Measurements from ENCODE around the gene ECHDC3. TPM values are rescaled to one million over a fixed set of nuclear protein-coding genes. Genes with fewer than 3 reads are reported as not detected.

ECHDC3 gene
- total RNA-seq, 3 donors from 2014 or later: 62.6 to 256 (median 132) TPM

GRCh38 chr10:11743461-11744338 lies 1.5 kb downstream of the ECHDC3 start:
- H3K27ac ChIP-seq: peak overlapping the region; percentile 86 to 88
- H3K36me3 ChIP-seq: no peaks in the 10 kb centered on the region
- DNase-seq (ENCODE audit: low spot score in 2 of 2): no peak
- intact Hi-C loops (cut with DNase I; ENCODE audit: low total_unique reads): no loop called here
- no peaks in the 10 kb centered on the region for H3K27me3 ChIP-seq
- H3K4me1 ChIP-seq: no peaks in the 10 kb centered on the region
- TF ChIP-seq POLR2A (IDR thresholded peaks at IDR 0.05): no peak
- no peak for TF ChIP-seq POLR2AphosphoS5 (IDR thresholded peaks at IDR 0.05)
- no peak for TF ChIP-seq CTCF (IDR thresholded peaks at IDR 0.05)
- H3K9me3 ChIP-seq: no peaks in the 10 kb centered on the region
- H3K4me3 ChIP-seq: peak overlapping the region in 2 of 3 donors; percentile 74 to 86

DNA sequence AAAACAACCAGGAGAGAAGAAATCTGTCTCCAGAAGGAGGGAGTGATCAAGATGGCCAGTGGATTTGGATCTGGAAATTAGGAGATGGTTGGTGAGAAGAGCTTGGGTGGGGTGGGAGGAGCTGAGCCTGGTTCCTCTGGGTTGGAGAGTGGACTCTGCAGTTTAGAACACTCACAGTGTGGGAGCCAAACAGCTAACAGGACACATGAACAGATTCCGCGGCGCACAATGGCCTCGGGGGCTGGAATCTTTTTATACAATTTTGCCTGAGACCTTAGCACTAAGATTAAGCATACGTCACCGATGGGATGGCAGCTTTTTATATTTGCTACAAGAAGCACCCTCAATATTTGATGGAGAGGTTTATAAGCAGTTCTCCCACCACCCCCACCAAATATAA lies 2.9 kb downstream of the ECHDC3 start:
- DNase-seq (ENCODE audit: low spot score in 2 of 2): no peak
- no peaks in the 10 kb centered on the region for H3K27me3 ChIP-seq

DNA sequence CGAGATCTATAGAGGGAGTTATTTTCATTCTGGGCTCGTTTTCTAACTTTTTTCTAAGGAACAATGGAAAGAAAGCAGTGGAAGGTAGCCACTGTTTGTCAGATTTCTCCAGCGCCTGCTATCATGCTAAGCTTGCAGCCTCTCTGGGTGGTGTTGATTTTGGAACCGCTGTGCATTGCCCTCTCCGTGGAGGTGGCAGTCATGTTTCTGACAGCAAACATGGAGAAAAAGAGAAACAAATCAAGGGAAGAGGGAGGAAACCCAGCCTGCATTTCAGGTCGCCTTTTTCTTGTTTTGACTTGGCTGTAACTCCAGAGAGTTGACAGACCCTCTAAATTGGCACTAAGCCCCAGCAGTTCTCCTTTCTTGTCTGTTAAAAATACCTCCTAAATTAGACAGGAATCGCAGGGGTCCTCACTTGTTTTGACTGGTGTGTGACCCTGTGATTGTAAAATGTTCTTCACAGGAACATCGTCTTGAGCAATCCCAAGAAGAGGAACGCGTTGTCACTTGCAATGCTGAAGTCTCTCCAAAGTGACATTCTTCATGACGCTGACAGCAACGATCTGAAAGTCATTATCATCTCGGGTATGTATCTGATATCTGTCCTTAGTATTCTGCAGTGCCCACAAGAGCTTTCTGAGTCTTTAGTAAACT lies 4.8 kb downstream of the ECHDC3 start:
- intact Hi-C loops (cut with DNase I; ENCODE audit: low total_unique reads): no loop called here

More for the DNA sequence above, 2.9 kb downstream of the ECHDC3 start:
- no peak for TF ChIP-seq POLR2AphosphoS5 (IDR thresholded peaks at IDR 0.05)
- no peak for TF ChIP-seq POLR2A (IDR thresholded peaks at IDR 0.05)
- TF ChIP-seq CTCF (IDR thresholded peaks at IDR 0.05): no peak
- Histone ChIP-seq H3K9me3 (no peaks in the 10 kb centered on the region), H3K36me3 (no peaks in the 10 kb centered on the region), H3K27ac (no peak overlapping the region), H3K4me1 (no peaks in the 10 kb centered on the region), H3K4me3 (no peak overlapping the region)
- intact Hi-C loops (cut with DNase I; ENCODE audit: low total_unique reads): no loop called here

GRCh38 chr10:11748866-11749265 lies 6.7 kb downstream of the ECHDC3 start:
- TF ChIP-seq POLR2AphosphoS5 (IDR thresholded peaks at IDR 0.05) (no peak), POLR2A (IDR thresholded peaks at IDR 0.05) (no peak), CTCF (IDR thresholded peaks at IDR 0.05) (no peak)
- H3K36me3 ChIP-seq: no peaks in the 10 kb centered on the region
- DNase-seq (ENCODE audit: low spot score in 2 of 2): no peak

More for the DNA sequence above, 4.8 kb downstream of the ECHDC3 start:
- Histone ChIP-seq H3K4me1 (no peaks in the 10 kb centered on the region), H3K36me3 (no peaks in the 10 kb centered on the region), H3K27ac (peak overlapping the region; percentile 35 to 54), H3K4me3 (peak overlapping the region in 1 of 3 donors; percentile 37), H3K27me3 (no peaks in the 10 kb centered on the region), H3K9me3 (no peaks in the 10 kb centered on the region)
- DNase-seq (ENCODE audit: low spot score in 2 of 2): no peak
- no peak for TF ChIP-seq POLR2A (IDR thresholded peaks at IDR 0.05)
- TF ChIP-seq POLR2AphosphoS5 (IDR thresholded peaks at IDR 0.05): peak in 1 of 3 donors; percentile 50
- no peak for TF ChIP-seq CTCF (IDR thresholded peaks at IDR 0.05)

GRCh38 chr10:11750420-11750819 lies 8.2 kb downstream of the ECHDC3 start:
- intact Hi-C loops (cut with DNase I; ENCODE audit: low total_unique reads): no loop called here
- Histone ChIP-seq H3K9me3 (no peaks in the 10 kb centered on the region), H3K27me3 (no peaks in the 10 kb centered on the region), H3K4me1 (no peaks in the 10 kb centered on the region), H3K36me3 (no peaks in the 10 kb centered on the region), H3K27ac (no peak overlapping the region), H3K4me3 (no peak overlapping the region)
- no peak for DNase-seq (ENCODE audit: low spot score in 2 of 2)
- TF ChIP-seq POLR2A (IDR thresholded peaks at IDR 0.05) (no peak), POLR2AphosphoS5 (IDR thresholded peaks at IDR 0.05) (no peak), CTCF (IDR thresholded peaks at IDR 0.05) (no peak)

More at GRCh38 chr10:11748866-11749265, 6.7 kb downstream of the ECHDC3 start:
- H3K27me3 ChIP-seq: no peaks in the 10 kb centered on the region
- H3K4me3 ChIP-seq: no peak overlapping the region
- intact Hi-C loops (cut with DNase I; ENCODE audit: low total_unique reads): no loop called here
- H3K4me1 ChIP-seq: no peaks in the 10 kb centered on the region
- no peaks in the 10 kb centered on the region for H3K9me3 ChIP-seq
- H3K27ac ChIP-seq: no peak overlapping the region

All from breast epithelium (tissue), 4 donors.